K562 (cell line): ENCODE measurements around the gene CCDC87. TPM values are rescaled to one million over a fixed set of nuclear protein-coding genes. Genes with fewer than 3 reads are reported as not detected.

Experiments used
- ATF3 ChIP-seq, 2 experiments: fragments of 450-650 bp in 1 of 2; sonication (generic) in 1 of 2; formaldehyde crosslinking in 1 of 2; IDR thresholded peaks in 1 of 2; conservative IDR thresholded peaks in 1 of 2; 2 replicates each; pipeline versions ENCODE4 v1.6.1 to v1.8.1; 2016 to 2023; ENCODE audit warnings: mild to moderate bottlenecking in 2 of 2, moderate library complexity in 2 of 2, inconsistent platforms in 1 of 2, missing genetic modification reagents in 1 of 2
- BHLHE40 ChIP-seq: IDR thresholded peaks from 2 replicates; pipeline ENCODE4 v1.6.1; 2011; ENCODE audit warnings: low read length, improper control_type of control experiment
- BMI1 ChIP-seq: fragments of 150-350 bp; IDR thresholded peaks from 2 replicates; pipeline ENCODE4 v1.6.1; 2014; ENCODE audit warnings: low read length
- CREB3L1 ChIP-seq: fragments of 450-650 bp; IDR thresholded peaks from 2 replicates; pipeline ENCODE4 v1.6.1; 2014; ENCODE audit warnings: low read depth, mild to moderate bottlenecking, moderate library complexity, borderline replicate concordance
- E2F8 ChIP-seq: fragments of 450-650 bp; IDR thresholded peaks from 2 replicates; pipeline ENCODE4 v1.7.1; 2018; ENCODE audit warnings: mild to moderate bottlenecking, low read depth; ENCODE audit not compliant: partially characterized antibody
- GABPB1 ChIP-seq: sonication (generic); formaldehyde crosslinking; IDR thresholded peaks from 2 replicates; pipeline ENCODE4 v1.8.0; 2022; ENCODE audit warnings: mild to moderate bottlenecking, missing genetic modification reagents
- HDAC1 ChIP-seq, 2 experiments: fragments of 450-650 bp; IDR thresholded peaks; 2 replicates each; pipeline ENCODE4 v1.6.1; 2016 to 2017; ENCODE audit warnings: inconsistent platforms in 1 of 2, mild to moderate bottlenecking in 1 of 2, moderate library complexity in 1 of 2
- HNRNPLL ChIP-seq: fragments of 200-400 bp; formaldehyde crosslinking; IDR thresholded peaks from 2 replicates; pipeline ENCODE4 v1.6.1; 2017; ENCODE audit warnings: low read length, low read depth, mild to moderate bottlenecking; ENCODE audit not compliant: poor library complexity, severe bottlenecking
- MAFF ChIP-seq: IDR thresholded peaks from 2 replicates; pipeline ENCODE4 v1.6.1; 2012; ENCODE audit warnings: low read length, improper control_type of control experiment
- MTA3 ChIP-seq: fragments of 450-650 bp; formaldehyde crosslinking; IDR thresholded peaks from 2 replicates; pipeline ENCODE4 v1.6.1; 2017; ENCODE audit warnings: mild to moderate bottlenecking, borderline replicate concordance
- PML ChIP-seq: IDR thresholded peaks from 2 replicates; pipeline ENCODE4 v1.6.1; 2012; ENCODE audit warnings: low read length, inconsistent platforms
- POLR3G ChIP-seq: IDR thresholded peaks from 2 replicates; pipeline ENCODE4 v1.6.1; 2011; ENCODE audit not compliant: insufficient read length, insufficient replicate concordance; ENCODE audit errors: extremely low read depth
- PTBP1 ChIP-seq: fragments of 200-400 bp; formaldehyde crosslinking; IDR thresholded peaks from 2 replicates; pipeline ENCODE4 v1.6.1; 2017; ENCODE audit warnings: low read depth, low read length
- RBM34 ChIP-seq: fragments of 200-400 bp; formaldehyde crosslinking; IDR thresholded peaks from 2 replicates; pipeline ENCODE4 v1.6.1; 2018; ENCODE audit warnings: low read length, borderline replicate concordance; ENCODE audit not compliant: insufficient read depth
- RFX1 ChIP-seq: fragments of 450-650 bp; IDR thresholded peaks from 2 replicates; pipeline ENCODE4 v1.6.1; 2016; ENCODE audit warnings: mild to moderate bottlenecking, moderate library complexity
- SETDB1 ChIP-seq: IDR thresholded peaks from one replicate; pipeline ENCODE4 v1.6.1; 2012; ENCODE audit warnings: low read length, control low read depth, inconsistent platforms
- TARDBP ChIP-seq: fragments of 450-650 bp; IDR thresholded peaks from 2 replicates; pipeline ENCODE4 v1.6.1; 2016
- ZFP36 ChIP-seq: fragments of 150-350 bp; IDR thresholded peaks from 2 replicates; pipeline ENCODE4 v1.6.1; 2018; ENCODE audit warnings: low read length, low read depth; ENCODE audit not compliant: partially characterized antibody
- ZNF282 ChIP-seq: sonication (generic); formaldehyde crosslinking; IDR thresholded peaks from 2 replicates; pipeline ENCODE4 v1.8.1; 2023; ENCODE audit warnings: missing genetic modification reagents
- ZNF395 ChIP-seq: fragments of 200-800 bp; sonication (Bioruptor generic); IDR thresholded peaks from 2 replicates; pipeline ENCODE4 v1.6.1; 2017; ENCODE audit warnings: missing genetic modification characterization, missing compliant biosample characterization
- ZNF695 ChIP-seq: fragments of 450-650 bp; formaldehyde crosslinking; IDR thresholded peaks from 2 replicates; pipeline ENCODE4 v1.4.0; 2020; ENCODE audit warnings: mild to moderate bottlenecking, moderate library complexity
- ZNF785 ChIP-seq: fragments of 250-450 bp; sonication (Bioruptor Pico); IDR thresholded peaks from 2 replicates; pipeline ENCODE4 v1.4.0; 2020; ENCODE audit warnings: mild to moderate bottlenecking
- ZSCAN32 ChIP-seq: fragments of 450-650 bp; formaldehyde crosslinking; IDR thresholded peaks from 2 replicates; pipeline ENCODE4 v1.4.0; 2020; ENCODE audit warnings: mild to moderate bottlenecking, moderate library complexity
- polyA plus RNA-seq, 8 experiments: library from polyadenylated mRNA; depleted of rRNA in 4 of 8; stranded (reverse) in 5 of 8; unstranded in 3 of 8; fragments of >200 nt; fragmentation: Nextera tagmentation in 2 of 8; fragmentation: Illumina TruSeq in 1 of 8; extraction: Ambion mirVana in 2 of 8; extraction: Trizol in 1 of 8; gene quantifications; 2 replicates each; pipeline versions ENCODE4 v1.2.1 to v1.2.3, GENCODE V29; 2011 to 2014; ENCODE audit warnings: inconsistent platforms in 1 of 8, missing spikeins in 1 of 8
- total RNA-seq, 7 experiments: library from RNA; depleted of rRNA in 6 of 7; stranded (reverse); fragments of >200 nt in 6 of 7; fragmentation: Illumina TruSeq in 2 of 7; extraction: Trizol in 2 of 7; gene quantifications; 2 replicates each; pipeline versions ENCODE4 v1.2.1 to v1.2.3, GENCODE V29; 2011 to 2021; ENCODE audit warnings: low replicate concordance in 1 of 7

CCDC87 gene
- total and polyA plus RNA-seq, 9 of the 15 experiments (the other 6 are each of a cell fraction or from before 2014, with no cell fraction given): 0.03 to 0.44 (median 0.15) TPM; not detected in 1

- TF ChIP-seq E2F8: no peak
- TF ChIP-seq HDAC1 (IDR thresholded peaks at IDR 0.05): no peak
- no peak for TF ChIP-seq PTBP1
- no peak for TF ChIP-seq MAFF
- no peak for TF ChIP-seq POLR3G
- TF ChIP-seq CREB3L1: peak; percentile 82; the same call in 1 of the 2 replicates
- TF ChIP-seq GABPB1: 0 out of 2 replicates have a peak, but pooled peaks have one; percentile 48
- no peak for TF ChIP-seq TARDBP
- TF ChIP-seq RBM34: no peak
- no peak for TF ChIP-seq ATF3 (IDR thresholded peaks at IDR 0.05)
- no peak for TF ChIP-seq ATF3 (CRISPR knock-in tag; conservative IDR thresholded peaks at IDR 0.05)
- TF ChIP-seq SETDB1: no peak
- TF ChIP-seq ZSCAN32 (CRISPR knock-in tag): no peak
- TF ChIP-seq BHLHE40: no peak
- TF ChIP-seq ZNF785 (CRISPR knock-in tag): no peak
- no peak for TF ChIP-seq MTA3
- no peak for TF ChIP-seq RFX1
- TF ChIP-seq ZNF395 (CRISPR knock-in tag): no peak
- TF ChIP-seq ZFP36: no peak
- no peak for TF ChIP-seq HNRNPLL
- TF ChIP-seq ZNF282: no peak
- no peak for TF ChIP-seq PML
- no peak for TF ChIP-seq ZNF695 (CRISPR knock-in tag)
- TF ChIP-seq BMI1: no peak
These were observed 33.6 kb downstream of the CCDC87 start (continued) for GRCh38 chr11:66559142-66559865.
